HCT116 (cell line): Measurements from ENCODE around the gene GRB2. TPM values are rescaled to one million over a fixed set of nuclear protein-coding genes. Genes with fewer than 3 reads are reported as not detected.

Experiments used
- ATAC-seq: fragments of 200-7000 bp; cut with Tn5 transposase; 2 replicates; pipeline ENCODE4 v1.9.1; 2020; ENCODE audit warnings: mild to moderate bottlenecking, moderate library complexity
- BruUV-seq: library from RNA; stranded (reverse); fragments of 400-500 nt; replicated peaks from 2 replicates; lab custom pipeline; 2021; lab: Mats Ljungman, UMichigan
- CTCF ChIA-PET: fragments of 300-600 bp; sonication (Branson Sonifier 250); formaldehyde crosslinking; loops from one replicate; lab custom pipeline; 2021; ENCODE audit warnings: antibody characterized with exemption; lab: Charles Lee
- POLR2A ChIA-PET: fragments of 300-600, 350-600 bp; sonication (Branson Sonifier 250); formaldehyde crosslinking; loops from one replicate; lab custom pipeline; 2021; ENCODE audit warnings: antibody characterized with exemption; lab: Charles Lee
- RAD21 ChIA-PET, 2 experiments: fragments of 300-600 bp; sonication (Branson Sonifier 250); formaldehyde crosslinking; loops; one replicate each; lab custom pipeline; 2023; ENCODE audit warnings: low total read pairs in 2 of 2; ENCODE audit not compliant: uncharacterized antibody in 2 of 2, unreplicated experiment in 2 of 2, low non-redundant PET in 1 of 2; lab: Charles Lee
- DNase-seq: peaks from one replicate; pipeline ENCODE4 v3.0.0-alpha.2; 2010; ENCODE audit warnings: low read depth, low spot score
- H2AFZ ChIP-seq: fragments of 200-600 bp; shearing (Covaris generic), sonication (generic); 2 replicates; pipeline ENCODE4 v1.6.1; 2017; ENCODE audit warnings: low read depth, mixed run types, mixed read lengths, antibody characterized with exemption, low read length; ENCODE audit not compliant: poor library complexity, severe bottlenecking
- H3K27ac ChIP-seq: 2 replicates; pipeline ENCODE4 v1.5.1; 2012; ENCODE audit warnings: low read depth, low read length
- H3K27me3 ChIP-seq: fragments of 200-600 bp; sonication (generic); 2 replicates; pipeline ENCODE4 v1.6.1; 2016; ENCODE audit warnings: mixed run types, low read length, mixed read lengths; ENCODE audit not compliant: insufficient read depth
- H3K36me3 ChIP-seq, 2 experiments: fragments of 200-500 bp in 1 of 2; fragments of 200-600 bp in 1 of 2; sonication (Bioruptor generic) in 1 of 2; sonication (generic) in 1 of 2; 2 replicates each; pipeline versions ENCODE4 v1.5.1 to v1.6.1; 2014 to 2016; ENCODE audit warnings: low read length in 2 of 2, inconsistent platforms in 1 of 2, mixed read lengths in 1 of 2, mixed run types in 1 of 2; ENCODE audit not compliant: insufficient read depth in 2 of 2, control insufficient read depth in 1 of 2
- H3K4me1 ChIP-seq, 2 experiments: fragments of 200-600 bp in 1 of 2; sonication (generic) in 1 of 2; 2 replicates each; pipeline versions ENCODE4 v1.5.1 to v1.6.1; 2012 to 2017; ENCODE audit warnings: low read length in 2 of 2, inconsistent platforms in 1 of 2, mild to moderate bottlenecking in 1 of 2, mixed read lengths in 1 of 2, mixed run types in 1 of 2, moderate library complexity in 1 of 2; ENCODE audit not compliant: insufficient read depth in 2 of 2, control insufficient read depth in 1 of 2
- H3K4me2 ChIP-seq: fragments of 200-600 bp; sonication (generic); 2 replicates; pipeline ENCODE4 v1.6.1; 2017; ENCODE audit warnings: mixed run types, low read length, mixed read lengths
- H3K4me3 ChIP-seq, 2 experiments: fragments of 200-600 bp in 1 of 2; sonication (generic) in 1 of 2; replicated peaks in 1 of 2; 2 replicates each; pipeline ENCODE4 v1.5.1; 2011 to 2016; ENCODE audit warnings: low read length in 2 of 2, control low read depth in 1 of 2, low read depth in 1 of 2, mild to moderate bottlenecking in 1 of 2, mixed read lengths in 1 of 2, mixed run types in 1 of 2
- H3K79me2 ChIP-seq: fragments of 200-600 bp; sonication (generic); 2 replicates; pipeline ENCODE4 v1.6.1; 2017; ENCODE audit warnings: mild to moderate bottlenecking, mixed run types, low read length, moderate library complexity, mixed read lengths; ENCODE audit not compliant: insufficient read depth
- H3K9ac ChIP-seq: fragments of 200-600 bp; sonication (generic); 2 replicates; pipeline ENCODE4 v1.6.1; 2016; ENCODE audit warnings: low read length, mixed read lengths
- H3K9me2 ChIP-seq: fragments of 200-600 bp; sonication (generic), shearing (Covaris generic); 2 replicates; pipeline ENCODE4 v1.6.1; 2017; ENCODE audit warnings: mixed run types, mild to moderate bottlenecking, moderate library complexity; ENCODE audit not compliant: insufficient read depth
- H3K9me3 ChIP-seq, 2 experiments: fragments of 200-500 bp in 1 of 2; fragments of 200-600 bp in 1 of 2; sonication (Bioruptor generic) in 1 of 2; sonication (generic) in 1 of 2; 2 replicates each; pipeline ENCODE4 v1.6.1; 2014 to 2017; ENCODE audit warnings: low read length in 2 of 2, mixed read lengths in 2 of 2, inconsistent platforms in 1 of 2, low read depth in 1 of 2, mild to moderate bottlenecking in 1 of 2, mixed run types in 1 of 2, moderate library complexity in 1 of 2; ENCODE audit not compliant: control insufficient read depth in 1 of 2, insufficient read depth in 1 of 2
- H4K20me1 ChIP-seq: fragments of 200-600 bp; sonication (generic), shearing (Covaris generic); 2 replicates; pipeline ENCODE4 v1.6.1; 2017; ENCODE audit warnings: mixed run types, mild to moderate bottlenecking, moderate library complexity; ENCODE audit not compliant: insufficient read depth
- CEBPB ChIP-seq: IDR thresholded peaks from 2 replicates; pipeline ENCODE4 v1.6.1; 2012; ENCODE audit warnings: low read depth
- EGR1 ChIP-seq: IDR thresholded peaks from 2 replicates; pipeline ENCODE4 v1.6.1; 2012; ENCODE audit warnings: low read depth
- ELF1 ChIP-seq: IDR thresholded peaks from 2 replicates; pipeline ENCODE4 v1.6.1; 2012; ENCODE audit warnings: low read depth, borderline replicate concordance
- EZH2phosphoT487 ChIP-seq: fragments of 200-600 bp; IDR thresholded peaks from 2 replicates; pipeline ENCODE4 v1.6.1; 2018; ENCODE audit warnings: antibody characterized with exemption, borderline replicate concordance
- MAX ChIP-seq: IDR thresholded peaks from 2 replicates; pipeline ENCODE4 v1.6.1; 2012
- ZBTB33 ChIP-seq: IDR thresholded peaks from 2 replicates; pipeline ENCODE4 v1.6.1; 2011; ENCODE audit warnings: mild to moderate bottlenecking, low read length, moderate library complexity; ENCODE audit not compliant: insufficient replicate concordance; ENCODE audit errors: extremely low read depth
- intact Hi-C: fragments of 100-400 bp; cut with micrococcal nuclease; formaldehyde crosslinking; loops from 2 replicates; pipeline ENCODE4 v1.10.0; 2022
- total RNA-seq: library from RNA; stranded (reverse); gene quantifications from one replicate; pipeline ENCODE4 v1.2.1, GENCODE V29; 2021; ENCODE audit not compliant: unreplicated experiment

GRB2 gene
- total RNA-seq, 1 experiment from 2014 or later = 146 TPM

DNA sequence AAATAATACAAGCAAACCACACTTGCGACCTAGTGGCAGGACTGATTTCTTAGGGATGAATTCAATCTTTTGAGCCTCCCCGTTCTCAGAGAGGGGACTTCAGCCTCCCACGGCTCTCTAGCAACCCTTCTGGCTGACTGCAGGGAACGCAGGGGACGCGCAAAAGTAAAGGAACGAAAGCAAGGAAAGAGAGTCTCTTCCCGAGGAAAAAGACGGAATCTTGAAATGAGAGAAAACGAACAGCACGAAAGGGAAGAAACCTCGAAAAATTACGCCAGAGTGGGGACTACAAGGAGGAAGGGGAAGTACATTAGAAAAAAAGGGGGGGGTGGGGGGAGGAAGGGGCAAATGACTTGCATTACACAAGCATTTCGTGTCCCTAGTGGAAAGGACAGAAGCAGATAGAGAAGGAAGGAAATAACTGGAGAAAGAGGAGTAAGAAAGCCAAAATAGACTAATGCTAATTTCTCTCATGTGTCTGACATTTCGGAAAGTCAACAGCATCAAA, 1.2 kb downstream of the GRB2 start (continued):
- TF ChIP-seq ELF1 (no peak), CEBPB (no peak), MAX (0 out of 2 replicates have a peak, but pooled peaks have one; percentile 24), ZBTB33 (peak; percentile 11), EGR1 (0 out of 2 replicates have a peak, but pooled peaks have one; percentile 40)

DNA sequence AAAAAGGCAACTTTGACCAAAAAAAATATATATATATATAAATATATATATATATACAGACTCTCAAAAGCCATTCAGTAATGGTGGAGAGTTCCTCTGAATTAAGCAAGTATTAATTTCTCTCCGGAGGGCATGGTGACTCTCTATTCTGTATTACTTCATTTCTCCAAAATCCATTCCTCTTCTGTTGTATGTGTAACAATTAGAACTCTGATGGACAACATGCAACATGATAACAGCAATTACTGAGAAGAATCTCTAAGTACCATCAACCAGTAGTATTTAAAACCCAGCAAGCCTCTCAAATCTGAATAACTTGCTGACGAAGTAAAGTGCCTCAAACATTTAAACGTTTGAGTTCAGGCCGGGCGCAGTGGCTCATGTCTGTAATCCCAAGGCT, 2.3 kb downstream of the GRB2 start:
- Histone ChIP-seq H3K36me3 (no peaks in the 10 kb centered on the region; a peak in 1 of 4 replicates), H3K9me2 (no peaks in the 10 kb centered on the region), H3K9ac (no peak overlapping the region), H3K79me2 (peaks cover 73% of the 10 kb centered on the region), H3K27ac (no peak overlapping the region), H3K4me2 (peak overlapping the region; percentile 78; the same call in 1 of the 2 replicates), H3K27me3 (no peaks in the 10 kb centered on the region), H3K4me3 (no peak overlapping the region), H3K4me1 (peaks cover 5 to 19% of the 10 kb centered on the region in 2 experiments), H2AFZ (no peak overlapping the region), H4K20me1 (peaks cover 13% of the 10 kb centered on the region), H3K9me3 (no peaks in the 10 kb centered on the region)
- no peak for DNase-seq
- ChIA-PET CTCF (interaction anchor here (0.8 kb wide), 1 partner anchor 80 kb away, joined by 4 read pairs; no protein-coding TSS in a partner anchor), RAD21 (no interaction called here), POLR2A (no interaction called here)
- no peak for TF ChIP-seq EZH2phosphoT487
- no TSS peak for BruUV-seq
- intact Hi-C loops = no loop called here
- no peak for ATAC-seq
